ENCODE measurements around the gene ACSF2.

DNA sequence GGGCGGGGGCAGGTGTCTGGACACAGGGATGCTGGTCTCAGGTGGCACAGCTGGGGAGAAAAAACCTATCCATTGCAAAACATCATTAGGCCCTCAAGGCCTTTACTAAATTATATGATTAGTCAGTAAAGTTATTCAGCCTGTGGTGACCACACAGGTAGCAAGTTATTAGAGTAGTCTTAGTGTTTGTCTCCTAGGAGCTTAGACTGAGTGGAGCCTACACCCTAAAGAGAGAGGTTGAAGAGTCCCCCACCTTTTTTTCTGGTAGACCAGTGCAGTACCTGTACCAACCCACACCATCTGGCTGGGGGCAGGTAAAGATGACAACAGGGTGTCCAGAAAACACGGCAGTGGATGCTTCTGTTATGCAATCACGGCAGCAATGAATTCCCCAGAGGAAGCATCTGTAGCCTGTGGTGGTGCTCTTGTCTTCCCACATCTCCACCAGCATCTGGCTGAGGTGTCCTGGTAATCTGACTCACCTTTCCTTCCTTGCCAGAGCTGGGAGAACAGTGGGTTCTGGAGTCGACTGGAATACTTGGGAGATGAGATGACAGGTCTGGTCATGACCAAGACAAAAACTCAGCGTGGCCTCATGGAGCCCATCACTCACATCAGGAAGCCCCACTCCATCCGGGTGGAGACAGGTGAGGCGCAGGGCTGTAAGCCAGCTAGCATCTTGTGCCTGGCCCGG is 93.3 kb downstream of the ACSF2 start:
- TF ChIP-seq POLR2AphosphoS5 (IDR thresholded peaks at IDR 0.05; ENCODE audit: borderline replicate concordance, low read depth, low read length) (no peak), EZH2 (IDR thresholded peaks at IDR 0.05) (no peak)

Measured in SK-N-MC (cell line).